Astrocyte of the cerebellum (primary cell): ENCODE measurements around the gene MESD.

Experiments used
- DNase-seq: peaks from one replicate; pipeline ENCODE4 v3.0.0-alpha.2; 2011; ENCODE audit warnings: low read depth
- H3K4me3 ChIP-seq: 2 replicates; pipeline ENCODE4 v1.5.1; 2011; ENCODE audit warnings: mild to moderate bottlenecking, low read depth, low read length, moderate library complexity
- in situ Hi-C: cut with HindIII; loops from 2 replicates; pipeline ENCODE4 v1.10.0; 2017; ENCODE audit warnings: low sequenced_read_pairs
- TF ChIP-seq, protein P1 (sequence below): IDR thresholded peaks from 2 replicates; pipeline ENCODE4 v1.5.1; 2012; ENCODE audit warnings: low read length, low read depth, moderate library complexity, mild to moderate bottlenecking; ENCODE audit errors: missing control alignments

MESD gene

DNA sequence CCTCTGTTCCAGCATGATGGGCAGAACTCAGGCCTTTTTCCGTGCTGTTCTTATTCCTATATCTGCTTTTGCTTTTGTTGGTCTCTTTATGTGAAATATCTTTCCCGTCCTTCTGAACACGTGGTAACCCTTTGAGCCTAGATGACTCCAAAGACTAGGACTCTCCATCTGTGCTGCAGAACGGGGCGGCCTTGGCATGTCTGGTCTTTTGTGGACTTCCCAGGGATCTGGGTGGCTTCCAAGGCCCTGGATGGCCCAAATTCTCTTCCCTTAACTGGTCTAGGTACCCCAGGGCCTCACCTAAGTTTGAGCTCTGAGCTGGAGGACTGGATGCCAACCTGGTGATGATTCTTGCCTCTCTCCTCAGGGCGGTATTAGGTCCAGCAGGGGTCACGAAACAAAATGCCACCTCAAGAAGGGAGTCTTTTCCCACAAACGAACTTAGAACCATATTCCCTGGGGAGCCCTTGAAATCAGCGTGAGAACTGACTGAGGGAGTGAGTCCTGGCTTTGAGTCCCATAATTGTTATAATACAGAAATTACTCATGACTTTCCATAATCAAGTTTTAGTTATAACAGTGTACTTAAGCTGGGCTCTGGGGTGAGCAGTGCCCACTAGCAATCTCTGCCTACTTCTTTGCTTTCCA is 25.0 kb upstream of the MESD start:
- in situ Hi-C loops: no loop called here
- no peak overlapping the region for H3K4me3 ChIP-seq
- TF ChIP-seq, protein P1, sequence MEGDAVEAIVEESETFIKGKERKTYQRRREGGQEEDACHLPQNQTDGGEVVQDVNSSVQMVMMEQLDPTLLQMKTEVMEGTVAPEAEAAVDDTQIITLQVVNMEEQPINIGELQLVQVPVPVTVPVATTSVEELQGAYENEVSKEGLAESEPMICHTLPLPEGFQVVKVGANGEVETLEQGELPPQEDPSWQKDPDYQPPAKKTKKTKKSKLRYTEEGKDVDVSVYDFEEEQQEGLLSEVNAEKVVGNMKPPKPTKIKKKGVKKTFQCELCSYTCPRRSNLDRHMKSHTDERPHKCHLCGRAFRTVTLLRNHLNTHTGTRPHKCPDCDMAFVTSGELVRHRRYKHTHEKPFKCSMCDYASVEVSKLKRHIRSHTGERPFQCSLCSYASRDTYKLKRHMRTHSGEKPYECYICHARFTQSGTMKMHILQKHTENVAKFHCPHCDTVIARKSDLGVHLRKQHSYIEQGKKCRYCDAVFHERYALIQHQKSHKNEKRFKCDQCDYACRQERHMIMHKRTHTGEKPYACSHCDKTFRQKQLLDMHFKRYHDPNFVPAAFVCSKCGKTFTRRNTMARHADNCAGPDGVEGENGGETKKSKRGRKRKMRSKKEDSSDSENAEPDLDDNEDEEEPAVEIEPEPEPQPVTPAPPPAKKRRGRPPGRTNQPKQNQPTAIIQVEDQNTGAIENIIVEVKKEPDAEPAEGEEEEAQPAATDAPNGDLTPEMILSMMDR: no peak
- DNase-seq: no peak

DNA sequence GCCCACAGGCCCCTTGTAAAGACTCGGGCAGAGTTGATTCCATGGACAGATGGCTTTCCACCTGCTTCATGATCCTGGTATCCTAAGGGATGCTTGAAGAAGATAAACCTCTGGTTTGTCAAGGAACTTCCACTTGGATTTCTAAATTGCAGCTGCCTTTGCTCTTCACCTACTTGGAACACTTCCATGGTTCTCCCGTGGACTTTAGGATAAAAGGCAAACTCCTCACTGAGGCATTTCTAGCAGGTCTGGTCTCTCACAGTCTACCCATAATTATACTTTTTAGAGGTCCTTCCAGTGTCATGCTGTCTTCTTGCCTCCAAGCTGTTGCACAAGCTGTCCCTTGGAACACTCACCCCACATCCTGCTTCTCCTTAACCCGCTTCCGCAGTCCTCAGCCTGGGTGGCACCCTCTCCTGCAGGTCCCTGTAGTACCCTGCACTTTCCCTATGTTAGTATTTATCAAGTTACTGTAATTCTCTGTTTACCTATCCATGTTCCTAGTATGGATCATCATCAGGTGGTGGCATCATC is 23.8 kb upstream of the MESD start:
- in situ Hi-C loops: no loop called here
- no peak for DNase-seq
- H3K4me3 ChIP-seq: no peak overlapping the region
- TF ChIP-seq, protein P1: no peak

DNA sequence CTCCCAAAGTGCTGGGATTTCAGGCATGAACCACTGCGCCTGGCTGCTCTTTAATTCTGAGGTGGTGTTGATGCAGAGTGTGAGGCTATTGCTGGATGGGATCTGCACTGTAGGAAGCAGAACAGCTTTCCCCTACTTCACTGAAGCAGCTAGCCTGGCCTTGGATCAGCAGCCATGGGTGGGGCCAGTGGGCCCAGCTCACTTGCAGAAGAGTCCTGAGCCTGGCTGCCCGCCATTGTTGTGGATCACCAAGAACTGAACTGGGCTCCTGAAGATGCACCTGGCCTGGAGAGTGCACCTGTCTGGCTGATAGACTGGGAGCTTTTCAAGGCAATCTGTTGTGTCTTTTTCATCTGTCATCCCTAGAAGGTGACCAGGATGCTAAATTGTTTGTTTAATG is 23.0 kb upstream of the MESD start:
- in situ Hi-C loops: no loop called here
- DNase-seq: no peak
- TF ChIP-seq, protein P1: no peak
- H3K4me3 ChIP-seq: no peak overlapping the region

GRCh38 chr15:81011593-81011992 is 22.0 kb upstream of the MESD start:
- TF ChIP-seq, protein P1: no peak
- H3K4me3 ChIP-seq: no peak overlapping the region
- no peak for DNase-seq
- in situ Hi-C loops: no loop called here

- no peak overlapping the region for H3K4me3 ChIP-seq
- DNase-seq: no peak
- TF ChIP-seq, protein P1: no peak
- in situ Hi-C loops: no loop called here
Measured at GRCh38 chr15:81010086-81010485, 20.5 kb upstream of the MESD start.

GRCh38 chr15:81008312-81008711 is 18.7 kb upstream of the MESD start:
- TF ChIP-seq, protein P1: no peak
- no peak for DNase-seq
- no peak overlapping the region for H3K4me3 ChIP-seq
- in situ Hi-C loops: no loop called here
